Fibroblast of lung (primary cell): ENCODE results near the gene SLC30A2.

Experiments
- EZH2 ChIP-seq: IDR thresholded peaks from 2 replicates; pipeline ENCODE4 v1.5.1; 2012; ENCODE audit warnings: low read length, control low read depth, mild to moderate bottlenecking; ENCODE audit errors: missing control alignments
- TF ChIP-seq, protein P1 (sequence below), 2 donors: IDR thresholded peaks in 1 of 2; conservative IDR thresholded peaks in 1 of 2; 1 replicate in 1 of 2; 2 replicates in 1 of 2; pipeline ENCODE4 v1.5.1; 2011 to 2012; ENCODE audit warnings: low read length in 2 of 2, control low read depth in 1 of 2, inconsistent platforms in 1 of 2, low read depth in 1 of 2, mild to moderate bottlenecking in 1 of 2

GRCh38 chr1:26029054-26029863, 16.7 kb downstream of the SLC30A2 start:
- TF ChIP-seq, protein P1, sequence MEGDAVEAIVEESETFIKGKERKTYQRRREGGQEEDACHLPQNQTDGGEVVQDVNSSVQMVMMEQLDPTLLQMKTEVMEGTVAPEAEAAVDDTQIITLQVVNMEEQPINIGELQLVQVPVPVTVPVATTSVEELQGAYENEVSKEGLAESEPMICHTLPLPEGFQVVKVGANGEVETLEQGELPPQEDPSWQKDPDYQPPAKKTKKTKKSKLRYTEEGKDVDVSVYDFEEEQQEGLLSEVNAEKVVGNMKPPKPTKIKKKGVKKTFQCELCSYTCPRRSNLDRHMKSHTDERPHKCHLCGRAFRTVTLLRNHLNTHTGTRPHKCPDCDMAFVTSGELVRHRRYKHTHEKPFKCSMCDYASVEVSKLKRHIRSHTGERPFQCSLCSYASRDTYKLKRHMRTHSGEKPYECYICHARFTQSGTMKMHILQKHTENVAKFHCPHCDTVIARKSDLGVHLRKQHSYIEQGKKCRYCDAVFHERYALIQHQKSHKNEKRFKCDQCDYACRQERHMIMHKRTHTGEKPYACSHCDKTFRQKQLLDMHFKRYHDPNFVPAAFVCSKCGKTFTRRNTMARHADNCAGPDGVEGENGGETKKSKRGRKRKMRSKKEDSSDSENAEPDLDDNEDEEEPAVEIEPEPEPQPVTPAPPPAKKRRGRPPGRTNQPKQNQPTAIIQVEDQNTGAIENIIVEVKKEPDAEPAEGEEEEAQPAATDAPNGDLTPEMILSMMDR (conservative IDR thresholded peaks at IDR 0.05 in 1 of 2, IDR thresholded peaks at IDR 0.05 in 1 of 2; ENCODE audit: low read depth in 1 of 2, low read length in 2 of 2): no peak
- no peak for TF ChIP-seq EZH2
